Activated naive CD4-positive, alpha-beta T cell treated with anti-CD3 and anti-CD28 coated beads, Interleukin-2, amount 50 U/mL, for 24 hours (primary cell): Measurements from ENCODE around the gene CDHR3.
"Not testable (repeated sequence)": the region's sequence is repeated elsewhere in the genome, so short reads cannot be mapped to it uniquely, and the experiment has no call there.

ENCODE experiments used
- H3K27ac Mint-ChIP-seq: one replicate; pipeline ENCODE4 v1.8.0; 2021; ENCODE audit warnings: mild to moderate bottlenecking, mixed read lengths
- H3K27me3 Mint-ChIP-seq: one replicate; pipeline ENCODE4 v1.8.0; 2021; ENCODE audit warnings: mixed read lengths
- H3K36me3 Mint-ChIP-seq: one replicate; pipeline ENCODE4 v1.8.0; 2021; ENCODE audit warnings: mixed read lengths
- H3K4me1 Mint-ChIP-seq: one replicate; pipeline ENCODE4 v1.8.0; 2021; ENCODE audit warnings: mixed read lengths
- H3K4me3 Mint-ChIP-seq: one replicate; pipeline ENCODE4 v1.8.0; 2021; ENCODE audit warnings: mild to moderate bottlenecking, mixed read lengths
- H3K9me3 Mint-ChIP-seq: one replicate; pipeline ENCODE4 v1.8.0; 2021; ENCODE audit warnings: mixed read lengths

The CDHR3 gene

GRCh38 chr7:106006906-106007305 lies 43.8 kb downstream of the CDHR3 start:
- H3K4me1 Mint-ChIP-seq = peaks cover 27% of the 10 kb centered on the region
- H3K27ac Mint-ChIP-seq = no peak overlapping the region
- H3K4me3 Mint-ChIP-seq = no peak overlapping the region
- no peaks in the 10 kb centered on the region for H3K27me3 Mint-ChIP-seq
- peaks cover 11% of the 10 kb centered on the region for H3K9me3 Mint-ChIP-seq
- H3K36me3 Mint-ChIP-seq = peaks cover 9% of the 10 kb centered on the region

- peaks cover 11% of the 10 kb centered on the region for H3K9me3 Mint-ChIP-seq
- peaks cover 36% of the 10 kb centered on the region for H3K4me1 Mint-ChIP-seq
- H3K4me3 Mint-ChIP-seq = not testable (repeated sequence)
Observed at GRCh38 chr7:106007796-106008195, 44.7 kb downstream of the CDHR3 start.

GRCh38 chr7:106009503-106010226 lies 46.6 kb downstream of the CDHR3 start:
- peaks cover 9% of the 10 kb centered on the region for H3K36me3 Mint-ChIP-seq
- no peaks in the 10 kb centered on the region for H3K27me3 Mint-ChIP-seq
- H3K4me1 Mint-ChIP-seq = peaks cover 45% of the 10 kb centered on the region
- H3K27ac Mint-ChIP-seq = no peak overlapping the region
- H3K9me3 Mint-ChIP-seq = peaks cover 11% of the 10 kb centered on the region
- peak overlapping the region; percentile 16 for H3K4me3 Mint-ChIP-seq

More at GRCh38 chr7:106007796-106008195, 44.7 kb downstream of the CDHR3 start:
- H3K36me3 Mint-ChIP-seq, H3K27me3 Mint-ChIP-seq: not testable (repeated sequence)
- peak overlapping the region; percentile 24 for H3K27ac Mint-ChIP-seq

- Mint-ChIP-seq H3K27me3 (no peaks in the 10 kb centered on the region), H3K36me3 (peaks cover 9% of the 10 kb centered on the region)
Observed at GRCh38 chr7:106010331-106010730, 47.3 kb downstream of the CDHR3 start.

GRCh38 chr7:106010866-106011265 lies 47.8 kb downstream of the CDHR3 start:
- H3K27ac Mint-ChIP-seq = no peak overlapping the region
- peaks cover 9% of the 10 kb centered on the region for H3K36me3 Mint-ChIP-seq

More at GRCh38 chr7:106010331-106010730, 47.3 kb downstream of the CDHR3 start:
- Mint-ChIP-seq H3K9me3 (peaks cover 11% of the 10 kb centered on the region), H3K4me3 (no peak overlapping the region), H3K27ac (no peak overlapping the region), H3K4me1 (peaks cover 52% of the 10 kb centered on the region)

GRCh38 chr7:106012184-106012583 lies 49.1 kb downstream of the CDHR3 start:
- Mint-ChIP-seq H3K27me3 (no peaks in the 10 kb centered on the region), H3K4me1 (peaks cover 66% of the 10 kb centered on the region), H3K4me3 (peak overlapping the region; percentile 9), H3K36me3 (peaks cover 6% of the 10 kb centered on the region), H3K27ac (peak overlapping the region; percentile 68), H3K9me3 (peaks cover 6% of the 10 kb centered on the region)

More at GRCh38 chr7:106010866-106011265, 47.8 kb downstream of the CDHR3 start:
- Mint-ChIP-seq H3K27me3 (no peaks in the 10 kb centered on the region), H3K9me3 (peaks cover 7% of the 10 kb centered on the region), H3K4me1 (peaks cover 57% of the 10 kb centered on the region), H3K4me3 (no peak overlapping the region)

GRCh38 chr7:106012935-106013439 lies 49.9 kb downstream of the CDHR3 start:
- H3K9me3 Mint-ChIP-seq = no peaks in the 10 kb centered on the region
- H3K27me3 Mint-ChIP-seq = no peaks in the 10 kb centered on the region
- no peaks in the 10 kb centered on the region for H3K36me3 Mint-ChIP-seq
- H3K4me1 Mint-ChIP-seq = peaks cover 72% of the 10 kb centered on the region
- H3K27ac Mint-ChIP-seq = no peak overlapping the region
- no peak overlapping the region for H3K4me3 Mint-ChIP-seq

GRCh38 chr7:106015381-106016218 lies 52.5 kb downstream of the CDHR3 start:
- Mint-ChIP-seq H3K4me1 (peaks cover 78% of the 10 kb centered on the region), H3K27me3 (no peaks in the 10 kb centered on the region), H3K27ac (no peak overlapping the region), H3K4me3 (no peak overlapping the region), H3K9me3 (no peaks in the 10 kb centered on the region), H3K36me3 (no peaks in the 10 kb centered on the region)

GRCh38 chr7:106016331-106016730 lies 53.3 kb downstream of the CDHR3 start:
- no peak overlapping the region for H3K4me3 Mint-ChIP-seq
- H3K36me3 Mint-ChIP-seq = no peaks in the 10 kb centered on the region
- peak overlapping the region; percentile 66 for H3K27ac Mint-ChIP-seq
- no peaks in the 10 kb centered on the region for H3K27me3 Mint-ChIP-seq
- H3K4me1 Mint-ChIP-seq = peaks cover 81% of the 10 kb centered on the region
- no peaks in the 10 kb centered on the region for H3K9me3 Mint-ChIP-seq

- peaks cover 81% of the 10 kb centered on the region for H3K4me1 Mint-ChIP-seq
- no peak overlapping the region for H3K4me3 Mint-ChIP-seq
- H3K27ac Mint-ChIP-seq = no peak overlapping the region
- no peaks in the 10 kb centered on the region for H3K36me3 Mint-ChIP-seq
- no peaks in the 10 kb centered on the region for H3K9me3 Mint-ChIP-seq
- no peaks in the 10 kb centered on the region for H3K27me3 Mint-ChIP-seq
Observed at GRCh38 chr7:106017657-106018056, 54.6 kb downstream of the CDHR3 start.

GRCh38 chr7:106018566-106019469 lies 55.8 kb downstream of the CDHR3 start:
- H3K36me3 Mint-ChIP-seq = no peaks in the 10 kb centered on the region
- no peak overlapping the region for H3K27ac Mint-ChIP-seq
- H3K4me3 Mint-ChIP-seq = no peak overlapping the region
- peaks cover 85% of the 10 kb centered on the region for H3K4me1 Mint-ChIP-seq
- H3K27me3 Mint-ChIP-seq = no peaks in the 10 kb centered on the region
- no peaks in the 10 kb centered on the region for H3K9me3 Mint-ChIP-seq

GRCh38 chr7:106019470-106019820 lies 56.4 kb downstream of the CDHR3 start:
- Mint-ChIP-seq H3K4me3 (no peak overlapping the region), H3K27ac (no peak overlapping the region), H3K9me3 (no peaks in the 10 kb centered on the region), H3K36me3 (no peaks in the 10 kb centered on the region), H3K27me3 (no peaks in the 10 kb centered on the region), H3K4me1 (peaks cover 91% of the 10 kb centered on the region)

- no peaks in the 10 kb centered on the region for H3K27me3 Mint-ChIP-seq
- no peaks in the 10 kb centered on the region for H3K36me3 Mint-ChIP-seq
- peak overlapping the region; percentile 68 for H3K27ac Mint-ChIP-seq
- H3K9me3 Mint-ChIP-seq = no peaks in the 10 kb centered on the region
- H3K4me1 Mint-ChIP-seq = peaks cover 90% of the 10 kb centered on the region
- H3K4me3 Mint-ChIP-seq = peak overlapping the region; percentile 45
Observed at GRCh38 chr7:106021151-106022067, 58.3 kb downstream of the CDHR3 start.

- Mint-ChIP-seq H3K9me3 (no peaks in the 10 kb centered on the region), H3K4me1 (peaks cover 93% of the 10 kb centered on the region), H3K27me3 (no peaks in the 10 kb centered on the region), H3K27ac (peak overlapping the region; percentile 48), H3K36me3 (no peaks in the 10 kb centered on the region), H3K4me3 (peak overlapping the region; percentile 45)
Observed at GRCh38 chr7:106022193-106022821, 59.2 kb downstream of the CDHR3 start.
